ENCODE data around the gene MATCAP1. TPM values are rescaled to one million over a fixed set of nuclear protein-coding genes. Genes with fewer than 3 reads are reported as not detected.

Gene MATCAP1
- total RNA-seq, 3 donors from 2014 or later (not counting 1 experiment from before 2014, with no cell fraction given) = 7.2 to 12.6 (median 10.9) TPM

GRCh38 chr16:67151431-67152097 lies 32.2 kb downstream of the MATCAP1 start:
- Histone ChIP-seq H3K36me3 (ENCODE audit: control insufficient read depth, insufficient read depth, low read length) (peaks cover 6% of the 10 kb centered on the region), H3K27me3 (ENCODE audit: control insufficient read depth, insufficient read depth, low read length) (peaks cover 7% of the 10 kb centered on the region), H3K9me3 (ENCODE audit: control insufficient read depth, insufficient read depth, low read length) (no peaks in the 10 kb centered on the region), H3K27ac (ENCODE audit: low read length) (no peak overlapping the region), H3K4me1 (ENCODE audit: control insufficient read depth, insufficient read depth, low read length) (peaks cover 26% of the 10 kb centered on the region), H3K4me3 (ENCODE audit: low read length) (no peak overlapping the region)
- Mint-ChIP-seq H3K4me1 (peaks cover 0 to 28% of the 10 kb centered on the region in 2 donors), H3K36me3 (no peaks in the 10 kb centered on the region), H3K27ac (no peak overlapping the region), H3K4me3 (peak overlapping the region; percentile 74), H3K9me3 (no peaks in the 10 kb centered on the region), H3K27me3 (ENCODE audit: low read depth in 2 of 2) (peaks cover 7 to 21% of the 10 kb centered on the region in 2 donors)
- intact Hi-C loops (cut with micrococcal nuclease) = no loop called here
- DNase-seq (no peak), ATAC-seq (no peak)
- no peak for TF ChIP-seq CTCF (IDR thresholded peaks at IDR 0.05)
- WGBS (ENCODE audit: insufficient coverage) = 71% methylated on average over 8 of the region's 8 CpGs

DNA sequence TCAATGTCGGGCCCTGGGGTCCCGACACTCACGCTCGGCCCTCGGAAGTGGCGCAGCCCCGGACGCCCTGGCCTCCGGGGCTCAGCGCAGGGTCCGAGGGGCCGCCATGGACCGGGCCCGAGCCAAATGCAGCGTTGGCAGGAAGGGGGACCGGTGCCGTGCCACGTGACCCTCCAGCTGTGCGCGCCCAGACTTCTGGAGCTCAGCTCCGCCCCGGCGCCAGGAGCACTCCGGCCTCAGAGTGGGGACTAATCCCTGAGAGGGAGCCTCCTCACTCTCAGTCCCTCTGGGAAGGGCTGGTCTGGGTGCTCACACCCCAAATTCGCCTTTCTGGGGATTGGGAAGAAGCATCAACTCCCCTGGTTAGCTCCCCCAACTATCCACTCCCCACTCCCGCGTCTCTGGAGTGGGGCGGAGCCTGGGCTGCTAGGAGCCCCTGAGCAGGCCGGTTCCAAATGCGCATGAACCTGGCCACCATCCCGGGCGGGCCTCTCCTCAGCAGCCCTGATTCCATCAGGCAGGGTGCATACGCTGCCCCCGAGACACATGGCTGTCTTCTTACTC lies 32.8 kb downstream of the MATCAP1 start, which contains the start of gene B3GNT9:
Gene B3GNT9, minus strand, starts transcription at position 166 of the 564 bp plus-strand sequence. CDS start 513 bp downstream, outside the sequence.
- Mint-ChIP-seq H3K27ac (no peak within 1 kb of the TSS), H3K4me3 (peak within 1 kb of the TSS; percentile 74), H3K4me1 (peaks cover 0 to 21% of the 10 kb centered on the region in 2 donors), H3K27me3 (ENCODE audit: low read depth in 2 of 2) (peaks cover 7 to 21% of the 10 kb centered on the region in 2 donors), H3K9me3 (no peaks in the 10 kb centered on the region), H3K36me3 (no peaks in the 10 kb centered on the region)
- Histone ChIP-seq H3K9me3 (ENCODE audit: control insufficient read depth, insufficient read depth, low read length) (no peaks in the 10 kb centered on the region), H3K4me1 (ENCODE audit: control insufficient read depth, insufficient read depth, low read length) (peaks cover 20% of the 10 kb centered on the region), H3K27me3 (ENCODE audit: control insufficient read depth, insufficient read depth, low read length) (peaks cover 7% of the 10 kb centered on the region), H3K36me3 (ENCODE audit: control insufficient read depth, insufficient read depth, low read length) (peaks cover 11% of the 10 kb centered on the region), H3K27ac (ENCODE audit: low read length) (no peak within 1 kb of the TSS), H3K4me3 (ENCODE audit: low read length) (peak within 1 kb of the TSS; percentile 13)
- peak in 1 of 2 donors; percentile 56 for DNase-seq
- no peak for ATAC-seq
- 3% methylated on average over 34 of the region's 34 CpGs for WGBS (ENCODE audit: insufficient coverage)
- TF ChIP-seq CTCF (IDR thresholded peaks at IDR 0.05) = no peak
- intact Hi-C loops (cut with micrococcal nuclease) = no loop called here

- peaks cover 0 to 16% of the 10 kb centered on the region in 2 donors for H3K4me1 Mint-ChIP-seq
- H3K27ac ChIP-seq (ENCODE audit: low read length) = no peak overlapping the region
Observed at GRCh38 chr16:67150047-67150832, 33.5 kb downstream of the MATCAP1 start.

More at GRCh38 chr16:67150047-67150832, 33.5 kb downstream of the MATCAP1 start:
- Mint-ChIP-seq H3K27me3 (ENCODE audit: low read depth in 2 of 2) (peaks cover 7 to 21% of the 10 kb centered on the region in 2 donors), H3K27ac (no peak overlapping the region), H3K9me3 (no peaks in the 10 kb centered on the region), H3K36me3 (no peaks in the 10 kb centered on the region), H3K4me3 (no peak overlapping the region)
- peak in 1 of 2 donors; percentile 64 for DNase-seq
- WGBS (ENCODE audit: insufficient coverage) = 12% methylated on average over 94 of the region's 94 CpGs
- Histone ChIP-seq H3K4me1 (ENCODE audit: control insufficient read depth, insufficient read depth, low read length) (peaks cover 14% of the 10 kb centered on the region), H3K27me3 (ENCODE audit: control insufficient read depth, insufficient read depth, low read length) (peaks cover 7% of the 10 kb centered on the region), H3K36me3 (ENCODE audit: control insufficient read depth, insufficient read depth, low read length) (peaks cover 18% of the 10 kb centered on the region), H3K4me3 (ENCODE audit: low read length) (peak overlapping the region; percentile 13), H3K9me3 (ENCODE audit: control insufficient read depth, insufficient read depth, low read length) (no peaks in the 10 kb centered on the region)
- ATAC-seq = peak in 2 of 3 donors; percentile 46 to 49
- intact Hi-C loops (cut with micrococcal nuclease) = no loop called here
- TF ChIP-seq CTCF (IDR thresholded peaks at IDR 0.05) = no peak

Data from natural killer cell (primary cell).